Stromal cell of bone marrow (primary cell): ENCODE data around the gene KRT7.
"Not testable (repeated sequence)": the region's sequence is repeated elsewhere in the genome, so short reads cannot be mapped to it uniquely, and the experiment has no call there.

Source experiments
- DNase-seq: peaks from one replicate; pipeline ENCODE4 v3.0.0-alpha.2; 2012; ENCODE audit warnings: low read depth

The KRT7 gene

GRCh38 chr12:52255926-52256583 lies 23.0 kb downstream of the KRT7 start:
- no peak for DNase-seq

GRCh38 chr12:52256584-52256935 lies 23.5 kb downstream of the KRT7 start:
- DNase-seq, result no peak

GRCh38 chr12:52257074-52257551 lies 24.1 kb downstream of the KRT7 start:
- DNase-seq, result no peak

GRCh38 chr12:52257922-52258321 lies 24.9 kb downstream of the KRT7 start:
- not testable (repeated sequence) for DNase-seq

GRCh38 chr12:52258335-52258901 lies 25.4 kb downstream of the KRT7 start:
- no peak for DNase-seq

GRCh38 chr12:52259657-52260243 lies 26.7 kb downstream of the KRT7 start:
- no peak for DNase-seq

GRCh38 chr12:52260361-52261207 lies 27.5 kb downstream of the KRT7 start:
- no peak for DNase-seq

GRCh38 chr12:52261208-52261484 lies 28.1 kb downstream of the KRT7 start:
- no peak for DNase-seq

GRCh38 chr12:52262286-52262685 lies 29.2 kb downstream of the KRT7 start:
- DNase-seq, result no peak

GRCh38 chr12:52263761-52264434 lies 30.9 kb downstream of the KRT7 start:
- no peak for DNase-seq

GRCh38 chr12:52264435-52264825 lies 31.4 kb downstream of the KRT7 start:
- DNase-seq, result no peak

GRCh38 chr12:52266514-52266913 lies 33.5 kb downstream of the KRT7 start:
- no peak for DNase-seq

- no peak for DNase-seq
Measured at GRCh38 chr12:52267266-52267665, 34.2 kb downstream of the KRT7 start.

- DNase-seq, result no peak
Measured at GRCh38 chr12:52267699-52268098, 34.7 kb downstream of the KRT7 start.

- DNase-seq, result peak; percentile 49
Measured at GRCh38 chr12:52268212-52268611, 35.2 kb downstream of the KRT7 start.

GRCh38 chr12:52270541-52271070 lies 37.6 kb downstream of the KRT7 start:
- no peak for DNase-seq

GRCh38 chr12:52271158-52271557 lies 38.1 kb downstream of the KRT7 start:
- no peak for DNase-seq

- no peak for DNase-seq
Measured at GRCh38 chr12:52274521-52275120, 41.6 kb downstream of the KRT7 start, which contains the start of gene KRT86. Gene KRT86 (plus strand): TSS chr12:52274645. CDS start chr12:52301917, 27,272 bp downstream.

GRCh38 chr12:52275686-52276085 lies 42.6 kb downstream of the KRT7 start:
- DNase-seq, result no peak

GRCh38 chr12:52277486-52278245 lies 44.6 kb downstream of the KRT7 start:
- DNase-seq, result no peak
